ENCODE data around the gene KCNH1. TPM values are rescaled to one million over a fixed set of nuclear protein-coding genes. Genes with fewer than 3 reads are reported as not detected.
A peak's percentile ranks its signal among the peaks of the same experiment; 100 is the strongest.

KCNH1 gene
- total and polyA plus RNA-seq, 3 experiments from 2014 or later = not detected

- H3K27ac Mint-ChIP-seq = peak overlapping the region in 1 of 8 donors; percentile 8
- no peaks in the 10 kb centered on the region for H3K36me3 ChIP-seq (ENCODE audit: insufficient read depth, low read length)
- H3K36me3 Mint-ChIP-seq = no peaks in the 10 kb centered on the region
- H3K4me1 ChIP-seq (ENCODE audit: insufficient read depth, low read length) = no peaks in the 10 kb centered on the region
- H3K4me3 Mint-ChIP-seq = no peak overlapping the region
- H3K27me3 ChIP-seq (ENCODE audit: insufficient read depth, low read length, poor library complexity, severe bottlenecking) = no peaks in the 10 kb centered on the region
- no peaks in the 10 kb centered on the region for H3K4me1 Mint-ChIP-seq
- DNase-seq = no peak
- POLR2A ChIA-PET = no interaction called here
- H3K9me3 Mint-ChIP-seq = peaks cover 0 to 6% (median 0%) of the 10 kb centered on the region in 5 donors
- CTCF ChIA-PET = no interaction called here
- no peak overlapping the region for H3K27ac ChIP-seq (ENCODE audit: low read depth, low read length)
- H3K9me3 ChIP-seq (ENCODE audit: low read length) = no peaks in the 10 kb centered on the region
- H3K27me3 Mint-ChIP-seq = peaks cover 6 to 20% of the 10 kb centered on the region in 2 donors
- no peak overlapping the region for H3K4me3 ChIP-seq (ENCODE audit: low read length)
Observed at GRCh38 chr1:210920716-210921694, 212.9 kb downstream of the KCNH1 start.

- no peak for DNase-seq
- H3K9me3 ChIP-seq (ENCODE audit: low read length) = no peaks in the 10 kb centered on the region
- H3K27me3 ChIP-seq (ENCODE audit: insufficient read depth, low read length, poor library complexity, severe bottlenecking) = no peaks in the 10 kb centered on the region
- Mint-ChIP-seq H3K4me1 (no peaks in the 10 kb centered on the region), H3K27me3 (peaks cover 6 to 20% of the 10 kb centered on the region in 2 donors), H3K4me3 (no peak overlapping the region), H3K9me3 (peaks cover 0 to 6% (median 0%) of the 10 kb centered on the region in 5 donors), H3K36me3 (no peaks in the 10 kb centered on the region), H3K27ac (no peak overlapping the region)
- POLR2A ChIA-PET = no interaction called here
- no peak overlapping the region for H3K27ac ChIP-seq (ENCODE audit: low read depth, low read length)
- CTCF ChIA-PET = no interaction called here
- no peaks in the 10 kb centered on the region for H3K36me3 ChIP-seq (ENCODE audit: insufficient read depth, low read length)
- H3K4me1 ChIP-seq (ENCODE audit: insufficient read depth, low read length) = no peaks in the 10 kb centered on the region
- no peak overlapping the region for H3K4me3 ChIP-seq (ENCODE audit: low read length)
Observed at GRCh38 chr1:210920258-210920657, 213.7 kb downstream of the KCNH1 start.

GRCh38 chr1:210918893-210919292, 215.1 kb downstream of the KCNH1 start:
- Histone ChIP-seq H3K4me3 (ENCODE audit: low read length) (no peak overlapping the region), H3K4me1 (ENCODE audit: insufficient read depth, low read length) (no peaks in the 10 kb centered on the region), H3K27me3 (ENCODE audit: insufficient read depth, low read length, poor library complexity, severe bottlenecking) (no peaks in the 10 kb centered on the region), H3K27ac (ENCODE audit: low read depth, low read length) (no peak overlapping the region), H3K9me3 (ENCODE audit: low read length) (no peaks in the 10 kb centered on the region), H3K36me3 (ENCODE audit: insufficient read depth, low read length) (no peaks in the 10 kb centered on the region)
- H3K36me3 Mint-ChIP-seq = no peaks in the 10 kb centered on the region
- CTCF ChIA-PET = no interaction called here
- H3K27me3 Mint-ChIP-seq = peaks cover 7 to 23% of the 10 kb centered on the region in 2 donors
- DNase-seq = no peak
- POLR2A ChIA-PET = no interaction called here
- H3K4me3 Mint-ChIP-seq = no peak overlapping the region
- H3K9me3 Mint-ChIP-seq = peaks cover 0 to 2% (median 0%) of the 10 kb centered on the region in 5 donors
- no peak overlapping the region for H3K27ac Mint-ChIP-seq
- H3K4me1 Mint-ChIP-seq = no peaks in the 10 kb centered on the region

GRCh38 chr1:210917560-210918169, 216.3 kb downstream of the KCNH1 start:
- no peak overlapping the region for H3K27ac Mint-ChIP-seq
- CTCF ChIA-PET = no interaction called here
- no peak overlapping the region for H3K27ac ChIP-seq (ENCODE audit: low read depth, low read length)

GRCh38 chr1:210916548-210916947, 217.4 kb downstream of the KCNH1 start:
- H3K36me3 Mint-ChIP-seq = no peaks in the 10 kb centered on the region
- ChIA-PET CTCF (no interaction called here), POLR2A (no interaction called here)
- H3K27ac Mint-ChIP-seq = no peak overlapping the region
- Histone ChIP-seq H3K27ac (ENCODE audit: low read depth, low read length) (no peak overlapping the region), H3K36me3 (ENCODE audit: insufficient read depth, low read length) (no peaks in the 10 kb centered on the region), H3K4me1 (ENCODE audit: insufficient read depth, low read length) (no peaks in the 10 kb centered on the region), H3K9me3 (ENCODE audit: low read length) (no peaks in the 10 kb centered on the region), H3K27me3 (ENCODE audit: insufficient read depth, low read length, poor library complexity, severe bottlenecking) (no peaks in the 10 kb centered on the region), H3K4me3 (ENCODE audit: low read length) (no peak overlapping the region)
- H3K27me3 Mint-ChIP-seq = peaks cover 7 to 27% of the 10 kb centered on the region in 2 donors
- no peak for DNase-seq
- H3K4me3 Mint-ChIP-seq = no peak overlapping the region
- peaks cover 0 to 2% (median 0%) of the 10 kb centered on the region in 5 donors for H3K9me3 Mint-ChIP-seq
- H3K4me1 Mint-ChIP-seq = no peaks in the 10 kb centered on the region

More at GRCh38 chr1:210917560-210918169, 216.3 kb downstream of the KCNH1 start:
- H3K9me3 Mint-ChIP-seq = no peaks in the 10 kb centered on the region
- POLR2A ChIA-PET = no interaction called here
- Histone ChIP-seq H3K4me1 (ENCODE audit: insufficient read depth, low read length) (no peaks in the 10 kb centered on the region), H3K4me3 (ENCODE audit: low read length) (no peak overlapping the region), H3K36me3 (ENCODE audit: insufficient read depth, low read length) (no peaks in the 10 kb centered on the region), H3K27me3 (ENCODE audit: insufficient read depth, low read length, poor library complexity, severe bottlenecking) (no peaks in the 10 kb centered on the region), H3K9me3 (ENCODE audit: low read length) (no peaks in the 10 kb centered on the region)
- no peaks in the 10 kb centered on the region for H3K36me3 Mint-ChIP-seq
- DNase-seq = no peak
- no peaks in the 10 kb centered on the region for H3K4me1 Mint-ChIP-seq
- H3K4me3 Mint-ChIP-seq = no peak overlapping the region
- peaks cover 7 to 25% of the 10 kb centered on the region in 2 donors for H3K27me3 Mint-ChIP-seq

- H3K36me3 Mint-ChIP-seq = no peaks in the 10 kb centered on the region
- ChIA-PET CTCF (no interaction called here), POLR2A (no interaction called here)
- no peak overlapping the region for H3K27ac ChIP-seq (ENCODE audit: low read depth, low read length)
- no peaks in the 10 kb centered on the region for H3K36me3 ChIP-seq (ENCODE audit: insufficient read depth, low read length)
- H3K4me3 ChIP-seq (ENCODE audit: low read length) = no peak overlapping the region
- peaks cover 7 to 27% of the 10 kb centered on the region in 2 donors for H3K27me3 Mint-ChIP-seq
- H3K9me3 Mint-ChIP-seq = peaks cover 0 to 2% (median 0%) of the 10 kb centered on the region in 5 donors
- no peaks in the 10 kb centered on the region for H3K4me1 Mint-ChIP-seq
- no peak for DNase-seq
- no peak overlapping the region for H3K4me3 Mint-ChIP-seq
- H3K27me3 ChIP-seq (ENCODE audit: insufficient read depth, low read length, poor library complexity, severe bottlenecking) = no peaks in the 10 kb centered on the region
- H3K4me1 ChIP-seq (ENCODE audit: insufficient read depth, low read length) = no peaks in the 10 kb centered on the region
- no peaks in the 10 kb centered on the region for H3K9me3 ChIP-seq (ENCODE audit: low read length)
- H3K27ac Mint-ChIP-seq = no peak overlapping the region
Observed at GRCh38 chr1:210915890-210916507, 217.9 kb downstream of the KCNH1 start.

- CTCF ChIA-PET = no interaction called here
- no peak overlapping the region for H3K27ac Mint-ChIP-seq
- H3K4me3 Mint-ChIP-seq = no peak overlapping the region
- Histone ChIP-seq H3K4me3 (ENCODE audit: low read length) (no peak overlapping the region), H3K9me3 (ENCODE audit: low read length) (no peaks in the 10 kb centered on the region), H3K27ac (ENCODE audit: low read depth, low read length) (no peak overlapping the region), H3K27me3 (ENCODE audit: insufficient read depth, low read length, poor library complexity, severe bottlenecking) (no peaks in the 10 kb centered on the region), H3K4me1 (ENCODE audit: insufficient read depth, low read length) (no peaks in the 10 kb centered on the region), H3K36me3 (ENCODE audit: insufficient read depth, low read length) (no peaks in the 10 kb centered on the region)
- H3K27me3 Mint-ChIP-seq = peaks cover 5 to 18% of the 10 kb centered on the region in 2 donors
- H3K36me3 Mint-ChIP-seq = no peaks in the 10 kb centered on the region
- POLR2A ChIA-PET = no interaction called here
- DNase-seq = no peak
- no peaks in the 10 kb centered on the region for H3K4me1 Mint-ChIP-seq
- H3K9me3 Mint-ChIP-seq = peaks cover 0 to 2% (median 0%) of the 10 kb centered on the region in 5 donors
Observed at GRCh38 chr1:210912752-210913151, 221.2 kb downstream of the KCNH1 start.

GRCh38 chr1:210910020-210910575, 223.8 kb downstream of the KCNH1 start:
- Mint-ChIP-seq H3K36me3 (no peaks in the 10 kb centered on the region), H3K9me3 (peaks cover 0 to 2% (median 0%) of the 10 kb centered on the region in 5 donors), H3K4me3 (no peak overlapping the region), H3K4me1 (no peaks in the 10 kb centered on the region), H3K27me3 (peaks cover 5 to 33% of the 10 kb centered on the region in 2 donors), H3K27ac (no peak overlapping the region)
- no peak for DNase-seq
- H3K9me3 ChIP-seq (ENCODE audit: low read length) = no peaks in the 10 kb centered on the region
- H3K27ac ChIP-seq (ENCODE audit: low read depth, low read length) = no peak overlapping the region
- no peak overlapping the region for H3K4me3 ChIP-seq (ENCODE audit: low read length)
- no peaks in the 10 kb centered on the region for H3K4me1 ChIP-seq (ENCODE audit: insufficient read depth, low read length)
- H3K36me3 ChIP-seq (ENCODE audit: insufficient read depth, low read length) = no peaks in the 10 kb centered on the region
- POLR2A ChIA-PET = no interaction called here
- H3K27me3 ChIP-seq (ENCODE audit: insufficient read depth, low read length, poor library complexity, severe bottlenecking) = no peaks in the 10 kb centered on the region
- CTCF ChIA-PET = no interaction called here

Data from CD8-positive, alpha-beta memory T cell (primary cell).